ENCODE data around the gene HSP90AB1. TPM values are rescaled to one million over a fixed set of nuclear protein-coding genes. Genes with fewer than 3 reads are reported as not detected.

The HSP90AB1 gene
- total and polyA plus RNA-seq, 2 of the 8 experiments (the other 6 are each of a cell fraction or from before 2014, with no cell fraction given) = 1,564 to 2,297 TPM

- H2AFZ ChIP-seq (ENCODE audit: low read length) = no peak overlapping the region
- no peak overlapping the region for H4K5ac ChIP-seq (ENCODE audit: insufficient read length, low read depth, low read length)
- no peak overlapping the region for H3K27ac ChIP-seq (ENCODE audit: low read depth, low read length)
- H3K14ac ChIP-seq (ENCODE audit: insufficient read length) = no peak overlapping the region
- POLR2A ChIA-PET (ENCODE audit: partially characterized antibody) = interaction anchor here (1.7 to 15.1 kb wide), 2 partner anchors 9 to 18 kb away, joined by 4 to 581 read pairs; partner anchors contain the start of gene HSP90AB1
- H3K4me3 ChIP-seq (ENCODE audit: extremely low read depth in 1 of 4, insufficient read depth in 2 of 4, low read depth in 3 of 4, low read length in 4 of 4) = no peak overlapping the region
- peaks cover 4% of the 10 kb centered on the region; the same call in 1 of the 2 replicates for H3K79me1 ChIP-seq (ENCODE audit: low read depth, low read length)
- no peak overlapping the region for H2BK15ac ChIP-seq (ENCODE audit: low read length)
- peaks cover 11% of the 10 kb centered on the region for H3K23me2 ChIP-seq (ENCODE audit: low read depth, low read length)
- H3K79me2 ChIP-seq (ENCODE audit: control insufficient read depth in 1 of 2, insufficient read depth in 2 of 2, low read length in 2 of 2) = peaks cover 0 to 18% of the 10 kb centered on the region in 2 experiments; a peak in 2 of 4 replicates
- no peak overlapping the region for H3K4me2 ChIP-seq (ENCODE audit: insufficient read depth in 1 of 2, low read depth in 2 of 2, low read length in 2 of 2)
- H2BK20ac ChIP-seq (ENCODE audit: low read length) = no peak overlapping the region
- no peak overlapping the region for H2BK5ac ChIP-seq (ENCODE audit: low read depth, low read length)
- no peaks in the 10 kb centered on the region for H3K9me3 ChIP-seq (ENCODE audit: insufficient read depth in 2 of 2, low read depth in 1 of 2, low read length in 1 of 2)
- H3K18ac ChIP-seq (ENCODE audit: extremely low read depth, low read length) = no peak overlapping the region
- no peak overlapping the region for H2BK120ac ChIP-seq (replicated peaks; ENCODE audit: low read depth, low read length)
- H4K91ac ChIP-seq (replicated peaks; ENCODE audit: insufficient read length, low read length) = no peak overlapping the region
- CTCF ChIA-PET (ENCODE audit: partially characterized antibody) = interaction anchor here (1.0 to 1.5 kb wide), 4 partner anchors 12 to 67 kb away, joined by 3 read pairs; partner anchors contain the start of gene AARS2
- peaks cover 6 to 35% (median 16%) of the 10 kb centered on the region in 4 experiments for H3K4me1 ChIP-seq (replicated peaks in 1 of 4; ENCODE audit: control insufficient read depth in 3 of 4, insufficient read depth in 4 of 4, low read length in 3 of 4)
- H3K4ac ChIP-seq (replicated peaks; ENCODE audit: insufficient read length, low read depth, low read length) = no peak overlapping the region
- no peak overlapping the region for H4K8ac ChIP-seq (ENCODE audit: extremely low read depth, insufficient read depth, low read length)
- peaks cover 9 to 23% (median 21%) of the 10 kb centered on the region in 4 experiments; a peak in 7 of 8 replicates for H3K36me3 ChIP-seq (ENCODE audit: control insufficient read depth in 2 of 4, insufficient read depth in 4 of 4, low read length in 3 of 4)
- 76% methylated on average over 3 of the region's 3 CpGs; no CpG with 5 or more reads in 1 of the 2 experiments for WGBS, 2 experiments (ENCODE audit: extremely low coverage in 1 of 2, insufficient coverage in 1 of 2, insufficient read length in 1 of 2, insufficient replicate concordance in 2 of 2, low coverage in 1 of 2, low lambda C conversion rate in 2 of 2, missing lambda C conversion rate in 1 of 2)
- FAIRE-seq (no peak), DNase-seq (ENCODE audit: low read depth in 1 of 2, low spot score in 2 of 2) (no peak)
- peaks cover 1 to 12% of the 10 kb centered on the region in 2 experiments for H4K20me1 ChIP-seq (replicated peaks in 1 of 2; ENCODE audit: control insufficient read depth in 1 of 2, insufficient read depth in 2 of 2, low read length in 2 of 2)
- no peak overlapping the region for H3K9ac ChIP-seq (replicated peaks in 1 of 4; ENCODE audit: extremely low read depth in 1 of 4, low read depth in 3 of 4, low read length in 3 of 4)
- H3K23ac ChIP-seq (ENCODE audit: insufficient read length) = no peak overlapping the region
- H3K56ac ChIP-seq (replicated peaks; ENCODE audit: insufficient read length, low read depth, low read length) = no peak overlapping the region
- no peaks in the 10 kb centered on the region for H3K27me3 ChIP-seq (replicated peaks in 1 of 4; ENCODE audit: control insufficient read depth in 3 of 4, extremely low read depth in 1 of 4, insufficient read depth in 3 of 4, low read length in 3 of 4)
- H2AK5ac ChIP-seq (ENCODE audit: low read depth, low read length) = no peak overlapping the region
- no peak overlapping the region for H2BK12ac ChIP-seq (ENCODE audit: low read depth, low read length)
- TF ChIP-seq TEAD4 (IDR thresholded peaks at IDR 0.05; ENCODE audit: low read depth, low read length) (no peak), GABPA (IDR thresholded peaks at IDR 0.05; ENCODE audit: borderline replicate concordance, insufficient read depth, low read length) (no peak), KDM5A (IDR thresholded peaks at IDR 0.05; ENCODE audit: low read length) (no peak), JUN (IDR thresholded peaks at IDR 0.05; ENCODE audit: low read depth, low read length) (no peak), RAD21 (IDR thresholded peaks at IDR 0.05 in 1 of 2, conservative IDR thresholded peaks at IDR 0.05 in 1 of 2; ENCODE audit: low read depth in 2 of 2, low read length in 2 of 2) (no peak), BRCA1 (IDR thresholded peaks at IDR 0.05; ENCODE audit: low read depth, low read length) (no peak), RNF2 (IDR thresholded peaks at IDR 0.05; ENCODE audit: borderline replicate concordance, low read depth, low read length, missing control alignments, poor library complexity, severe bottlenecking) (no peak), HDAC2 (IDR thresholded peaks at IDR 0.05; ENCODE audit: borderline replicate concordance in 1 of 2, low read depth in 2 of 2, low read length in 2 of 2) (no peak), E2F6 (IDR thresholded peaks at IDR 0.05) (no peak), ASH2L (IDR thresholded peaks at IDR 0.05; ENCODE audit: low read length) (no peak), ZNF274 (IDR thresholded peaks at IDR 0.05; ENCODE audit: borderline replicate concordance, extremely low read depth, low read length) (no peak), GTF2F1 (IDR thresholded peaks at IDR 0.05; ENCODE audit: borderline replicate concordance, low read depth, low read length) (no peak)
Observed at GRCh38 chr6:44258921-44259320, 12.0 kb downstream of the HSP90AB1 start.
